ENCODE results near the gene WFDC2. TPM values are rescaled to one million over a fixed set of nuclear protein-coding genes. Genes with fewer than 3 reads are reported as not detected.
"Not testable (repeated sequence)": the region's sequence is repeated elsewhere in the genome, so short reads cannot be mapped to it uniquely, and the experiment has no call there.

Gene WFDC2
- total and polyA plus RNA-seq, 4 donors, result 0.56 to 2.3 (median 1.2) TPM

DNA sequence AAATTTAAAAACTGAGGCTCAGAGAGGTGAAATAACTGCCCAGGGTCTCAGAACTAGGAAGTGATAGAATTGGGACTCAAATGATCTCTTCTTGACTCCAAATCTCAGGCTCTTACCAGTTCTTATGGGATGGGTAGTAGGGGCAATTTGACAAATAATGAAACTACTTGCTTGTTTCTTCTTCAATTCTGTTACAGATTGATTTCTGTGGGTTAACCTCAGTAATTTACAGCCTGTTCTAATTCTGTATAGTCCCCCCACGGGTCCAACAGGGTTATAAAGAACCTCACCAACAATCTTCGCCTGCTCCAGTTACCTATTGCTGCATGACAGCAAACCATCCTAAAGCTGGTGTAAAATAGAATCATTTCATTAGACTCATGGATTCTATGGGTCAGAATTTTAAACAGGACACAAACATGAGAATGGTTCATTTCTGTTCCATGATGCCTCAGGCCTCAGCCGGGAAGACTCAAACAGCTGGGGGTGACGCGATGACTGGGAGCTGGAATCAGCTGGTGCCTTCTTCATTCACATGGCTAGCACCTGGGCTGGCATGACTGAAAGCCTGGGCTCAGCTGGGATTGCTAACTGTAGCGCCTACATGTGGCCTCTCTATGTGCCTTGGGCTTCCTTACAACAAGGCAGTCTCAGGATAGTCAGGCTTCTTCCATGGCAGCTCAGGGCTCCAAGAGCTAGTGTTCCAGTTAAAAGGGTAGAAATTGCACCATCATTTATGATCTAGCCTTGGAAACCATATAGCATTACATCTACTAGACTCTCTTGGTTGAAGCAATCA is 6.6 kb upstream of the WFDC2 start:
- no peaks in the 10 kb centered on the region for H3K27me3 ChIP-seq (ENCODE audit: control insufficient read depth in 1 of 2, insufficient read depth in 2 of 2, low read length in 1 of 2)
- peaks cover 1% of the 10 kb centered on the region for H3K9me3 ChIP-seq (ENCODE audit: control insufficient read depth, low read length)
- ATAC-seq (ENCODE audit: low FRiP score) (no peak), DNase-seq (no peak)
- WGBS, 2 donors, result 80 to 84% methylated on average over 6 of the region's 6 CpGs
- no peak overlapping the region for H3K4me3 ChIP-seq (ENCODE audit: low read length in 2 of 2)
- H3K4me1 ChIP-seq (ENCODE audit: control insufficient read depth in 1 of 2, insufficient read depth in 2 of 2, low read length in 2 of 2), result no peaks in the 10 kb centered on the region
- intact Hi-C loops (cut with DNase I), result no loop called here
- H3K36me3 ChIP-seq (ENCODE audit: control insufficient read depth in 1 of 2, insufficient read depth in 2 of 2, low read length in 1 of 2), result no peaks in the 10 kb centered on the region
- H3K27ac ChIP-seq (ENCODE audit: low read depth in 1 of 2, low read length in 2 of 2), result no peak overlapping the region

DNA sequence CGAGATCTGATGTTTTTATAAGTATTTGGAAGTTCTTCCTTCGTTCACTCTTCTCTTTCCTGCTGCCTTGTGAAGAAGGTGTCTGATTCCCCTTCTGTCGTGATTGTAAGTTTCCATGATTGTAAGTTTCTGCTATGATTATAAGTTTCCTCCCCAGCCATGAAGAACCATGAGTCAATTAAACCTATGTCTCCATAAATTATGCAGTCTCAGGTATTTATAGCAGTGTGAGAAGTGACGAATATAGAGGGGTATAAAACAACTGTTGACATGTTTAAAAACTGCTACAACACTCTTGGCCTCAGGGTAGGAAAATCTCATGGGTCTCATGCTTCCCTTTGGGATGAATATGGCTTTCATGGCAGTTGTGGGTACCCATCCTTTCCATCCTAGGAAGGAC is 5.8 kb upstream of the WFDC2 start:
- intact Hi-C loops (cut with DNase I), result no loop called here
- no peak for DNase-seq
- Histone ChIP-seq H3K36me3 (ENCODE audit: control insufficient read depth in 1 of 2, insufficient read depth in 2 of 2, low read length in 1 of 2) (no peaks in the 10 kb centered on the region), H3K27me3 (ENCODE audit: control insufficient read depth in 1 of 2, insufficient read depth in 2 of 2, low read length in 1 of 2) (no peaks in the 10 kb centered on the region), H3K4me1 (ENCODE audit: control insufficient read depth in 1 of 2, insufficient read depth in 2 of 2, low read length in 2 of 2) (no peaks in the 10 kb centered on the region), H3K27ac (ENCODE audit: low read depth in 1 of 2, low read length in 2 of 2) (no peak overlapping the region), H3K9me3 (ENCODE audit: control insufficient read depth, low read length) (peaks cover 1% of the 10 kb centered on the region), H3K4me3 (ENCODE audit: low read length in 2 of 2) (no peak overlapping the region)
- WGBS, 2 donors, result 48 to 55% methylated on average over 4 of the region's 4 CpGs
- ATAC-seq (ENCODE audit: low FRiP score), result no peak

DNA sequence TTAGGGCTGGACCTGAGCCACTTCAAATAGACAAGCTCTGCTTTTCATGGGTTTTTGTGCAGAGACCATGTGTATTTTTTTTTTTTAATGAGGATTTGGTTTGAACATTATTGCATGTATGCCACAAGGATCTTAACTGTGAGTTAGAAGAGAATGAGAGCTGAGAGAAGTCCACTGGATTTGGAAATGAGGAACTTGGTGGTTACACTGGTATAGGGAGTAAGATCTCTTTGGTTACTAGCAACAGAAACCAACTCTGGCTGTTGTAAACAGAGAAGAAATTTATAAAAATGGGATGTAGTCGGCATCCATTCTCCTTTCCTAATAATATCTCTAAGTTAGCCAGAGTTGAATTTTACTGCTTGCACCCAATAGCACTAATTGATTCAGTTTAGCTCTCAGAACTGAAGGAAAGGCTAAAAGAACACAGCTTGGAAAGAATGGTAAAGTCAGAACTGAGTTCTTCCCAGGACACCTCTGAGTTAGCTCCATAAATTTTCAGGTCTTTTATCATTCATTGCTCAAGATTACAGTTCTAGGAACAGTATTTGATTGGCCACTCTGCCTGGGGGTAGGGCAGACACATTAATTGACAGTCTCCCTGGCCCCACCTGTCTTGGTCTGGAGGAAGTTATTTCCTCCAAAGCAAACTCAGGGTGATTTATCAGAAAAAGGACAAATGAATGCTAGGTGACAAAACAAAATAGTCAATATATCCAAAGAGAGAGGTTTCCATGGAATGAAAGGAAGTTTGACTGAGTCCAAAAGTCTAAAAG is 3.9 kb upstream of the WFDC2 start:
- H3K27me3 ChIP-seq (ENCODE audit: control insufficient read depth in 1 of 2, insufficient read depth in 2 of 2, low read length in 1 of 2), result no peaks in the 10 kb centered on the region
- intact Hi-C loops (cut with DNase I), result no loop called here
- no peaks in the 10 kb centered on the region for H3K36me3 ChIP-seq (ENCODE audit: control insufficient read depth in 1 of 2, insufficient read depth in 2 of 2, low read length in 1 of 2)
- H3K4me3 ChIP-seq (ENCODE audit: low read length in 2 of 2), result no peak overlapping the region
- H3K27ac ChIP-seq (ENCODE audit: low read depth in 1 of 2, low read length in 2 of 2), result no peak overlapping the region
- peaks cover 1% of the 10 kb centered on the region for H3K9me3 ChIP-seq (ENCODE audit: control insufficient read depth, low read length)
- no peak for DNase-seq
- 51 to 71% methylated on average over 1 of the region's 1 CpG for WGBS, 2 donors
- ATAC-seq (ENCODE audit: low FRiP score), result no peak
- no peaks in the 10 kb centered on the region for H3K4me1 ChIP-seq (ENCODE audit: control insufficient read depth in 1 of 2, insufficient read depth in 2 of 2, low read length in 2 of 2)

DNA sequence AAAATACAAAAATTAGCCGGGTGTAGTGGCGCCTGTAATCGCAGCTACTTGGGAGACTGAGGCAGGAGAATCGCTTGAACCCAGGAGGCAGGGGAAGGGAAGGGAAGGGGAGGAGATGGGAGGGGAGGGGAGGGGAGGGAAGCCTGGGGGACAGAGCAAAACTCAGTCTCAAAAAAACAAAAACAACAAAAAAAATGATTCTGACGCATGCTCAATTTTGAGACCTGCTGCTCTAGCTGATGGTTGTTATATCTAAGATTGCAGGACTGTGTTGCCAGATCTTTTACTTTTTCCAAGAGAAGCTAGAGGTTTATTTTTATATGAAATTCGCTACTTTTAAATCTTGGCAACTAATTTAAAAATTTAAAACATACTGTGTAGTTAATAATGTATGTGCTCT is 2.4 kb upstream of the WFDC2 start:
- H3K9me3 ChIP-seq (ENCODE audit: control insufficient read depth, low read length), result peaks cover 1% of the 10 kb centered on the region
- H3K4me1 ChIP-seq (ENCODE audit: control insufficient read depth in 1 of 2, insufficient read depth in 2 of 2, low read length in 2 of 2), result no peaks in the 10 kb centered on the region
- WGBS, 2 donors, result 77 to 78% methylated on average over 6 of the region's 6 CpGs
- H3K36me3 ChIP-seq (ENCODE audit: control insufficient read depth in 1 of 2, insufficient read depth in 2 of 2, low read length in 1 of 2), result no peaks in the 10 kb centered on the region
- no peak for ATAC-seq (ENCODE audit: low FRiP score)
- no peaks in the 10 kb centered on the region for H3K27me3 ChIP-seq (ENCODE audit: control insufficient read depth in 1 of 2, insufficient read depth in 2 of 2, low read length in 1 of 2)
- H3K27ac ChIP-seq (ENCODE audit: low read depth in 1 of 2, low read length in 2 of 2), result no peak overlapping the region
- no peak for DNase-seq
- intact Hi-C loops (cut with DNase I), result no loop called here
- H3K4me3 ChIP-seq (ENCODE audit: low read length in 2 of 2), result no peak overlapping the region

GRCh38 chr20:45467861-45468260 is 1.7 kb upstream of the WFDC2 start:
- peaks cover 1% of the 10 kb centered on the region for H3K9me3 ChIP-seq (ENCODE audit: control insufficient read depth, low read length)
- H3K4me3 ChIP-seq (ENCODE audit: low read length in 2 of 2), result no peak overlapping the region
- intact Hi-C loops (cut with DNase I), result no loop called here
- WGBS, 2 donors, result 38 to 41% methylated on average over 3 of the region's 3 CpGs
- H3K27me3 ChIP-seq (ENCODE audit: control insufficient read depth in 1 of 2, insufficient read depth in 2 of 2, low read length in 1 of 2), result no peaks in the 10 kb centered on the region
- DNase-seq, result no peak
- H3K36me3 ChIP-seq (ENCODE audit: control insufficient read depth in 1 of 2, insufficient read depth in 2 of 2, low read length in 1 of 2), result no peaks in the 10 kb centered on the region
- H3K4me1 ChIP-seq (ENCODE audit: control insufficient read depth in 1 of 2, insufficient read depth in 2 of 2, low read length in 2 of 2), result no peaks in the 10 kb centered on the region
- no peak for ATAC-seq (ENCODE audit: low FRiP score)
- no peak overlapping the region for H3K27ac ChIP-seq (ENCODE audit: low read depth in 1 of 2, low read length in 2 of 2)

- Histone ChIP-seq H3K9me3 (ENCODE audit: control insufficient read depth, low read length) (no peaks in the 10 kb centered on the region), H3K4me3 (ENCODE audit: low read length in 2 of 2) (peak overlapping the region; percentile 0 to 27), H3K27me3 (ENCODE audit: control insufficient read depth in 1 of 2, insufficient read depth in 2 of 2, low read length in 1 of 2) (no peaks in the 10 kb centered on the region), H3K4me1 (ENCODE audit: control insufficient read depth in 1 of 2, insufficient read depth in 2 of 2, low read length in 2 of 2) (no peaks in the 10 kb centered on the region), H3K36me3 (ENCODE audit: control insufficient read depth in 1 of 2, insufficient read depth in 2 of 2, low read length in 1 of 2) (no peaks in the 10 kb centered on the region), H3K27ac (ENCODE audit: low read depth in 1 of 2, low read length in 2 of 2) (no peak overlapping the region)
- WGBS, 2 donors, result 1% methylated on average over 50 of the region's 50 CpGs
- DNase-seq, result peak; percentile 54 to 83
- intact Hi-C loops (cut with DNase I), result no loop called here
- peak; percentile 82 for ATAC-seq (ENCODE audit: low FRiP score)
These were observed 844 bp downstream of the WFDC2 start for GRCh38 chr20:45470262-45470931.

- peak; percentile 26 for ATAC-seq (ENCODE audit: low FRiP score)
- peak overlapping the region in 1 of 2 donors; percentile 27 for H3K4me3 ChIP-seq (ENCODE audit: low read length in 2 of 2)
- H3K27me3 ChIP-seq (ENCODE audit: control insufficient read depth in 1 of 2, insufficient read depth in 2 of 2, low read length in 1 of 2), result no peaks in the 10 kb centered on the region
- DNase-seq, result no peak
- H3K27ac ChIP-seq (ENCODE audit: low read depth in 1 of 2, low read length in 2 of 2), result no peak overlapping the region
- no peaks in the 10 kb centered on the region for H3K4me1 ChIP-seq (ENCODE audit: control insufficient read depth in 1 of 2, insufficient read depth in 2 of 2, low read length in 2 of 2)
- no peaks in the 10 kb centered on the region for H3K9me3 ChIP-seq (ENCODE audit: control insufficient read depth, low read length)
- WGBS, 2 donors, result 17 to 21% methylated on average over 10 of the region's 10 CpGs
- no peaks in the 10 kb centered on the region for H3K36me3 ChIP-seq (ENCODE audit: control insufficient read depth in 1 of 2, insufficient read depth in 2 of 2, low read length in 1 of 2)
- intact Hi-C loops (cut with DNase I), result no loop called here
These were observed 1.4 kb downstream of the WFDC2 start for GRCh38 chr20:45470937-45471336.

DNA sequence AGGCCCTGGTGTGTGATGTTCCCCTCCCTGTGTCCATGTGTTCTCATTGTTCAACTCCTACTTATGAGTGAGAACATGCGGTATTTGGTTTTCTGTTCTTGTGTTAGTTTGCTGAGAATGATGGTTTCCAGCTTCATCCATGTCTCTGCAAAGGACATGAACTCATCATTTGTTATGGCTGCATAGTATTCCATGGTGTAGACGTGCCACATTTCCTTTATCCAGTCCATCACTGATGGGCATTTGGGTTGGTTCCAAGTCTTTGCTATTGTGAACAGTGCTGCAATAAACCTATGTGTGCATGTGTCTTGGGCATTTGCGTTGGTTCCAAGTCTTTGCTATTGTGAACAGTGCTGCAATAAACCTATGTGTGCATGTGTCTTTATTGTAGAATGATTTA is 2.7 kb downstream of the WFDC2 start:
- DNase-seq; ATAC-seq (ENCODE audit: low FRiP score); H3K4me3 ChIP-seq (ENCODE audit: low read length in 2 of 2); H3K36me3 ChIP-seq (ENCODE audit: control insufficient read depth in 1 of 2, insufficient read depth in 2 of 2, low read length in 1 of 2); H3K4me1 ChIP-seq (ENCODE audit: control insufficient read depth in 1 of 2, insufficient read depth in 2 of 2, low read length in 2 of 2); intact Hi-C loops (cut with DNase I); H3K27ac ChIP-seq (ENCODE audit: low read depth in 1 of 2, low read length in 2 of 2); H3K27me3 ChIP-seq (ENCODE audit: control insufficient read depth in 1 of 2, insufficient read depth in 2 of 2, low read length in 1 of 2); H3K9me3 ChIP-seq (ENCODE audit: control insufficient read depth, low read length): not testable (repeated sequence)
- WGBS, 2 donors, result 61 to 69% methylated on average over 3 of the region's 3 CpGs

Data from aorta (tissue), 5 donors.